ENCODE data around the gene FAM200A. TPM values are rescaled to one million over a fixed set of nuclear protein-coding genes. Genes with fewer than 3 reads are reported as not detected.

FAM200A gene
- total RNA-seq, 1 donor from 2014 or later = 10.9 TPM

DNA sequence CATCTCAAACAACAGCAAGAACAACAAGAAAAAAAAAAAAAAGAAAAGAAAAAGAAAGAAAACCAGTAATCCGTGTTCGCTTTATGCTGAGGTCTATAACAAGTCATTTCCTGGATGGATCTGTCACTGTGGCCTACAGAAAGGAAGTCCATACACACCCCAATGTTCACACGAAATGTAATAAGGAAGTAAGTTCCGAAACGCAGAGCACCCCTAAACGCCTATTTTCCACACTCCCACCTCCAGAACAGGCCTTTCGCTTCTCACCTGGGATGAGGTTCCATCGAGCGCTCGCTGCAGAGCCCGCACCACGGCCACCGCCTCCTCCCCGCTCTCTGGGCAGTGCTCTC lies 52.6 kb downstream of the FAM200A start:
- H3K27me3 Mint-ChIP-seq (ENCODE audit: low read depth) = no peaks in the 10 kb centered on the region
- H3K9me3 Mint-ChIP-seq = no peaks in the 10 kb centered on the region
- H3K36me3 Mint-ChIP-seq (ENCODE audit: low read depth) = peaks cover 13% of the 10 kb centered on the region
- peak overlapping the region; percentile 98 for H3K4me3 Mint-ChIP-seq
- peak overlapping the region; percentile 90 for H3K27ac Mint-ChIP-seq (ENCODE audit: unreplicated experiment)
- TF ChIP-seq, protein P1, sequence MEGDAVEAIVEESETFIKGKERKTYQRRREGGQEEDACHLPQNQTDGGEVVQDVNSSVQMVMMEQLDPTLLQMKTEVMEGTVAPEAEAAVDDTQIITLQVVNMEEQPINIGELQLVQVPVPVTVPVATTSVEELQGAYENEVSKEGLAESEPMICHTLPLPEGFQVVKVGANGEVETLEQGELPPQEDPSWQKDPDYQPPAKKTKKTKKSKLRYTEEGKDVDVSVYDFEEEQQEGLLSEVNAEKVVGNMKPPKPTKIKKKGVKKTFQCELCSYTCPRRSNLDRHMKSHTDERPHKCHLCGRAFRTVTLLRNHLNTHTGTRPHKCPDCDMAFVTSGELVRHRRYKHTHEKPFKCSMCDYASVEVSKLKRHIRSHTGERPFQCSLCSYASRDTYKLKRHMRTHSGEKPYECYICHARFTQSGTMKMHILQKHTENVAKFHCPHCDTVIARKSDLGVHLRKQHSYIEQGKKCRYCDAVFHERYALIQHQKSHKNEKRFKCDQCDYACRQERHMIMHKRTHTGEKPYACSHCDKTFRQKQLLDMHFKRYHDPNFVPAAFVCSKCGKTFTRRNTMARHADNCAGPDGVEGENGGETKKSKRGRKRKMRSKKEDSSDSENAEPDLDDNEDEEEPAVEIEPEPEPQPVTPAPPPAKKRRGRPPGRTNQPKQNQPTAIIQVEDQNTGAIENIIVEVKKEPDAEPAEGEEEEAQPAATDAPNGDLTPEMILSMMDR (conservative IDR thresholded peaks at IDR 0.05) = no peak
- no peak for DNase-seq (ENCODE audit: low read depth, low spot score)
- peaks cover 36% of the 10 kb centered on the region for H3K4me1 Mint-ChIP-seq

GRCh38 chr7:99498546-99498944 lies 53.4 kb downstream of the FAM200A start:
- peaks cover under 1% of the 10 kb centered on the region for H3K9me3 Mint-ChIP-seq
- peaks cover 21% of the 10 kb centered on the region for H3K36me3 Mint-ChIP-seq (ENCODE audit: low read depth)
- no peak for DNase-seq (ENCODE audit: low read depth, low spot score)

DNA sequence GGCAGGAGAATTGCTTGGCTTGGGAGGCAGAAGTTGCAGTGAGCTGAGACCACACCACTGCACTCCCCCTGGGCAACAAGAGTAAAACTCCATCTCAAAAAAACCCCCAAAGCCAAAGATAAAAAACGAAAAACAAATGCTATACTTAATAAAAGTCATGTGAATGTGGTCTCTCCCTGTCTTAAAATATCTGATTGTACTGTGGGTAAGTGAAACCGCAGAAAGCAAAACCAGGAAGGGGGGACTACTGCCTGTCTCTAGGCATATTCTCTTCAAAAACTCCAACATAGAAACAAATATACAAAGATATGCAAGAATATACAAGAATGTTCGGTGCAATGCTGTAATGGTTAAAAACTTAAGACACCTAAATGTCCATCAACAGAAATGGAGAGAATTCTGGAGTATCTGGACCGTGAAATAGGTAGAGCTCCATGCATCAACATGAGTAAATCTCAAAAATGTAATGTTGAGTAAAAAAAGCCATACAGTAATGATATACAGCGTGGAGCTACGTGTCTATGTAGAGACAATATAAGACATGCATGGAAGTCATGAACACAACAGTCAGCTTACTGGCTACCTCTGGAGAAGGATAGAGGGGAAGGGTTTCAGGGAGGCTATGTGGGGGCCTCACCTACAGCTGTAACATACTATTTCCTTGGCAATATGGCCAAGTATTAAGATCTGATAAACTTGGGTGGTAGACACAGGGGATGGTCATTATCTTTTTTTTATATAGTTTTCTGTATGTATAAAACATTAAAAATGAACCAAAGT lies 54.0 kb downstream of the FAM200A start:
- H3K4me3 Mint-ChIP-seq = peak overlapping the region; percentile 98
- no peaks in the 10 kb centered on the region for H3K27me3 Mint-ChIP-seq (ENCODE audit: low read depth)
- peaks cover 27% of the 10 kb centered on the region for H3K36me3 Mint-ChIP-seq (ENCODE audit: low read depth)
- peaks cover 36% of the 10 kb centered on the region for H3K4me1 Mint-ChIP-seq
- no peak for DNase-seq (ENCODE audit: low read depth, low spot score)
- peaks cover 3% of the 10 kb centered on the region for H3K9me3 Mint-ChIP-seq
- no peak overlapping the region for H3K27ac Mint-ChIP-seq (ENCODE audit: unreplicated experiment)
- TF ChIP-seq, protein P1 (conservative IDR thresholded peaks at IDR 0.05) = no peak

More at GRCh38 chr7:99498546-99498944, 53.4 kb downstream of the FAM200A start:
- Mint-ChIP-seq H3K27ac (ENCODE audit: unreplicated experiment) (no peak overlapping the region), H3K4me3 (peak overlapping the region; percentile 98), H3K4me1 (peaks cover 36% of the 10 kb centered on the region), H3K27me3 (ENCODE audit: low read depth) (no peaks in the 10 kb centered on the region)
- TF ChIP-seq, protein P1 (conservative IDR thresholded peaks at IDR 0.05) = no peak

Other genes with a start within 250 kb of the FAM200A start
- gene ARPC1A, start 226.2 kb downstream of the FAM200A start, total RNA-seq = 214 and 216 TPM in 2 replicates
- gene ARPC1B, start 177.4 kb downstream of the FAM200A start, total RNA-seq = 67.7 and 71.6 TPM in 2 replicates
- gene PDAP1, start 143.5 kb downstream of the FAM200A start, total RNA-seq = 146 and 155 TPM in 2 replicates
- gene BUD31, start 143.1 kb downstream of the FAM200A start, total RNA-seq = 107 and 108 TPM in 2 replicates
- gene PTCD1, start 113.3 kb downstream of the FAM200A start, total RNA-seq = 9.7 and 11.1 TPM in 2 replicates
- 111 and 117 TPM in 2 replicates for gene CPSF4, start 113.2 kb downstream of the FAM200A start, total RNA-seq
- 403 and 423 TPM in 2 replicates for gene ATP5MF, start 85.9 kb downstream of the FAM200A start, total RNA-seq
- gene ZNF789, start 79.2 kb downstream of the FAM200A start, total RNA-seq = 25.6 and 27.8 TPM in 2 replicates
- gene ZNF394, start 51.8 kb downstream of the FAM200A start, total RNA-seq = 17.5 and 19.5 TPM in 2 replicates
- 21.5 and 21.7 TPM in 2 replicates for gene ZKSCAN5, start 47.5 kb downstream of the FAM200A start, total RNA-seq
- 56.0 and 57.0 TPM in 2 replicates for gene ZNF655, start 6.5 kb upstream of the FAM200A start, total RNA-seq
- 0.91 and 1.8 TPM in 2 replicates for gene TMEM225B, start 46.2 kb upstream of the FAM200A start, total RNA-seq
- gene ZSCAN25, start 64.8 kb upstream of the FAM200A start, total RNA-seq = 23.4 and 26.4 TPM in 2 replicates
- not detected in 2 replicates for gene CYP3A5, start 127.9 kb upstream of the FAM200A start, total RNA-seq
- gene CYP3A7, start 183.1 kb upstream of the FAM200A start, total RNA-seq = not detected in 2 replicates
- gene CYP3A4, start 232.1 kb upstream of the FAM200A start, total RNA-seq = not detected in 2 replicates